CD4-positive, alpha-beta T cell (primary cell): ENCODE data around the gene SLC22A14. TPM values are rescaled to one million over a fixed set of nuclear protein-coding genes. Genes with fewer than 3 reads are reported as not detected.
A peak's percentile ranks its signal among the peaks of the same experiment; 100 is the strongest.

Experiments
- ATAC-seq: fragments of 200-7000 bp; cut with Tn5 transposase; one replicate; pipeline ENCODE4 v1.10.0; 2022; ENCODE audit warnings: mild to moderate bottlenecking; ENCODE audit not compliant: poor library complexity
- CTCF ChIA-PET: fragments of 350-600 bp; sonication (Branson Sonifier 250); formaldehyde crosslinking; loops from one replicate; lab custom pipeline; 2021; ENCODE audit warnings: antibody characterized with exemption, inconsistent platforms; lab: Charles Lee
- POLR2A ChIA-PET: fragments of 350-600 bp; sonication (Branson Sonifier 250); formaldehyde crosslinking; loops from one replicate; lab custom pipeline; 2021; ENCODE audit warnings: antibody characterized with exemption, inconsistent platforms; lab: Charles Lee
- DNase-seq, 14 experiments: peaks; one replicate each; pipeline ENCODE4 v3.0.0-alpha.2; 2013 to 2020; ENCODE audit warnings: mixed read lengths in 2 of 14
- H3K27ac ChIP-seq, 2 donors: one replicate each; pipeline versions ENCODE4 v1.5.1 to v1.7.0; 2013; ENCODE audit warnings: low read length in 2 of 2, low read depth in 1 of 2, mild to moderate bottlenecking in 1 of 2
- H3K27me3 ChIP-seq, 2 experiments: 1 replicate in 1 of 2; 2 replicates in 1 of 2; pipeline versions ENCODE4 v1.6.1 to v1.7.0; 2013; ENCODE audit warnings: low read length in 2 of 2, control low read depth in 1 of 2, mild to moderate bottlenecking in 1 of 2, moderate library complexity in 1 of 2; ENCODE audit not compliant: insufficient read depth in 2 of 2, control insufficient read depth in 1 of 2
- H3K36me3 ChIP-seq: one replicate; pipeline ENCODE4 v1.6.1; 2013; ENCODE audit warnings: low read length, control low read depth; ENCODE audit not compliant: insufficient read depth
- H3K4me1 ChIP-seq: one replicate; pipeline ENCODE4 v1.6.1; 2013; ENCODE audit warnings: low read length, control low read depth; ENCODE audit not compliant: insufficient read depth
- H3K4me3 ChIP-seq: one replicate; pipeline ENCODE4 v1.5.1; 2013; ENCODE audit warnings: mild to moderate bottlenecking, low read length, moderate library complexity
- H3K9me3 ChIP-seq, 2 experiments: 1 replicate in 1 of 2; 2 replicates in 1 of 2; pipeline versions ENCODE4 v1.6.1 to v1.7.0; 2013; ENCODE audit warnings: low read length in 2 of 2, mild to moderate bottlenecking in 2 of 2, control low read depth in 1 of 2, moderate library complexity in 1 of 2; ENCODE audit not compliant: control insufficient read depth in 1 of 2, insufficient read depth in 1 of 2
- H3K27ac Mint-ChIP-seq: one replicate; pipeline ENCODE4 v1.8.0; 2020; ENCODE audit warnings: mixed read lengths
- H3K27me3 Mint-ChIP-seq: one replicate; pipeline ENCODE4 v1.8.0; 2021; ENCODE audit warnings: mixed read lengths
- H3K36me3 Mint-ChIP-seq: one replicate; pipeline ENCODE4 v1.8.0; 2021; ENCODE audit warnings: low read depth, mixed read lengths
- H3K4me1 Mint-ChIP-seq: one replicate; pipeline ENCODE4 v1.8.0; 2021; ENCODE audit warnings: low read depth, mixed read lengths
- H3K4me3 Mint-ChIP-seq: one replicate; pipeline ENCODE4 v1.8.0; 2020; ENCODE audit warnings: mild to moderate bottlenecking, mixed read lengths
- H3K9me3 Mint-ChIP-seq: one replicate; pipeline ENCODE4 v1.8.0; 2020; ENCODE audit warnings: mixed read lengths
- CTCF ChIP-seq: fragments of 200-600 bp; IDR thresholded peaks from one replicate; pipeline ENCODE4 v1.8.0; 2022; ENCODE audit warnings: antibody characterized with exemption, mild to moderate bottlenecking
- intact Hi-C, 2 experiments: fragments of 100-400 bp; cut with DNase I in 1 of 2; cut with micrococcal nuclease in 1 of 2; formaldehyde crosslinking; loops; one replicate each; pipeline versions ENCODE4 v1.15.1 to v1.9.0; 2023 to 2025; cut with DNase I, micrococcal nuclease
- total RNA-seq, 174 experiments: library from RNA in 2 of 174; stranded (reverse) in 2 of 174; gene quantifications; one replicate each; pipeline ENCODE4 v1.2.3 and lab custom pipeline; 2021 to 2026

Gene SLC22A14
- total RNA-seq, 2 experiments from 2014 or later, result 0.11 TPM; not detected in 1

GRCh38 chr3:38347421-38348200, 65.5 kb downstream of the SLC22A14 start:
- intact Hi-C loops, result loop anchor here (2.0 to 10.0 kb wide), 4 partner anchors 230 to 493 kb away; no protein-coding TSS in a partner anchor
- no peak overlapping the region for H3K27ac ChIP-seq
- POLR2A ChIA-PET, result interaction anchor here (1.1 to 1.9 kb wide), 4 partner anchors 106 to 308 kb away, joined by 3 to 8 read pairs (median 8); partner anchors contain the start of genes ACVR2B and DLEC1
- TF ChIP-seq CTCF, result no peak
- ATAC-seq, result no peak
- H3K36me3 ChIP-seq, result no peaks in the 10 kb centered on the region
- Mint-ChIP-seq H3K4me1 (peaks cover 7% of the 10 kb centered on the region), H3K27ac (no peak overlapping the region), H3K27me3 (no peaks in the 10 kb centered on the region), H3K9me3 (no peaks in the 10 kb centered on the region), H3K36me3 (no peaks in the 10 kb centered on the region), H3K4me3 (peak overlapping the region; percentile 81)
- H3K4me3 ChIP-seq, result peak overlapping the region; percentile 53
- H3K9me3 ChIP-seq, result no peaks in the 10 kb centered on the region
- H3K4me1 ChIP-seq, result peaks cover 16% of the 10 kb centered on the region
- no peaks in the 10 kb centered on the region for H3K27me3 ChIP-seq
- no peak for DNase-seq
- CTCF ChIA-PET, result interaction anchor here (1.1 to 3.2 kb wide), 3 partner anchors 58 to 174 kb away, joined by 3 to 11 read pairs (median 3); no protein-coding TSS in a partner anchor

- Mint-ChIP-seq H3K36me3 (no peaks in the 10 kb centered on the region), H3K4me1 (peaks cover 7% of the 10 kb centered on the region), H3K27me3 (no peaks in the 10 kb centered on the region), H3K4me3 (no peak overlapping the region), H3K9me3 (no peaks in the 10 kb centered on the region), H3K27ac (no peak overlapping the region)
- ATAC-seq (no peak), DNase-seq (peak in 2 of 14 experiments; percentile 38 to 45)
- intact Hi-C loops, result loop anchor here (5.0 to 10.0 kb wide), 3 partner anchors 232 to 494 kb away; no protein-coding TSS in a partner anchor
- no peaks in the 10 kb centered on the region for H3K9me3 ChIP-seq
- no peak overlapping the region for H3K27ac ChIP-seq
- no peaks in the 10 kb centered on the region for H3K27me3 ChIP-seq
- peaks cover 16% of the 10 kb centered on the region for H3K4me1 ChIP-seq
- POLR2A ChIA-PET, result no interaction called here
- no peak overlapping the region for H3K4me3 ChIP-seq
- no peak for TF ChIP-seq CTCF
- no peaks in the 10 kb centered on the region for H3K36me3 ChIP-seq
- CTCF ChIA-PET, result interaction anchor here (3.2 kb wide), 1 partner anchor 172 kb away, joined by 11 read pairs; no protein-coding TSS in a partner anchor
Measured at GRCh38 chr3:38348903-38349302, 66.8 kb downstream of the SLC22A14 start.

GRCh38 chr3:38349684-38350359, 67.7 kb downstream of the SLC22A14 start:
- intact Hi-C loops, result loop anchor here (5.0 to 10.0 kb wide), 3 partner anchors 233 to 495 kb away; no protein-coding TSS in a partner anchor
- POLR2A ChIA-PET, result no interaction called here
- H3K4me1 Mint-ChIP-seq, result peaks cover 7% of the 10 kb centered on the region
- H3K27ac Mint-ChIP-seq, result no peak overlapping the region
- no peak overlapping the region for H3K4me3 ChIP-seq
- ATAC-seq (no peak), DNase-seq (no peak)
- no peak overlapping the region for H3K4me3 Mint-ChIP-seq
- H3K9me3 ChIP-seq, result no peaks in the 10 kb centered on the region
- H3K27me3 ChIP-seq, result no peaks in the 10 kb centered on the region
- H3K27ac ChIP-seq, result no peak overlapping the region
- no peaks in the 10 kb centered on the region for H3K36me3 Mint-ChIP-seq
- no peak for TF ChIP-seq CTCF
- H3K4me1 ChIP-seq, result peaks cover 16% of the 10 kb centered on the region
- H3K27me3 Mint-ChIP-seq, result no peaks in the 10 kb centered on the region
- H3K36me3 ChIP-seq, result no peaks in the 10 kb centered on the region
- H3K9me3 Mint-ChIP-seq, result no peaks in the 10 kb centered on the region
- CTCF ChIA-PET, result no interaction called here
